Measurements from ENCODE around the gene SFXN3.
A peak's percentile ranks its signal among the peaks of the same experiment; 100 is the strongest.

The SFXN3 gene

GRCh38 chr10:101073631-101074030 lies 42.6 kb downstream of the SFXN3 start:
- Histone ChIP-seq H3K4me3 (ENCODE audit: low read depth in 1 of 2, low read length in 2 of 2) (no peak overlapping the region), H2AFZ (ENCODE audit: low read depth, low read length) (no peak overlapping the region), H4K20me1 (ENCODE audit: insufficient read depth, low read length) (no peaks in the 10 kb centered on the region), H3K4me1 (ENCODE audit: insufficient read depth, low read length) (no peaks in the 10 kb centered on the region), H3K4me2 (ENCODE audit: insufficient read depth, low read length) (no peak overlapping the region), H3K27ac (ENCODE audit: low read length) (no peak overlapping the region), H3K27me3 (ENCODE audit: insufficient read depth, low read length, poor library complexity) (peaks cover 17% of the 10 kb centered on the region), H3K9me3 (ENCODE audit: insufficient read depth, low read length, severe bottlenecking) (no peaks in the 10 kb centered on the region), H3K9ac (ENCODE audit: low read depth, low read length) (no peak overlapping the region), H3K79me2 (ENCODE audit: insufficient read depth, low read length) (no peaks in the 10 kb centered on the region), H3K36me3 (ENCODE audit: insufficient read depth, low read length) (no peaks in the 10 kb centered on the region)
- no peak for TF ChIP-seq EZH2 (IDR thresholded peaks at IDR 0.05; ENCODE audit: borderline replicate concordance, low read depth, low read length, severe bottlenecking)
- no peak for TF ChIP-seq CTCF (IDR thresholded peaks at IDR 0.05; ENCODE audit: borderline replicate concordance, extremely low read depth, low read length, poor library complexity, severe bottlenecking)
- DNase-seq (no peak), ATAC-seq (ENCODE audit: insufficient read depth, low read depth) (no peak)

GRCh38 chr10:101075775-101076174 lies 44.7 kb downstream of the SFXN3 start:
- H3K4me3 ChIP-seq (ENCODE audit: low read depth in 1 of 2, low read length in 2 of 2): no peak overlapping the region
- peak; percentile 12 for TF ChIP-seq EZH2 (IDR thresholded peaks at IDR 0.05; ENCODE audit: borderline replicate concordance, low read depth, low read length, severe bottlenecking)
- TF ChIP-seq CTCF (IDR thresholded peaks at IDR 0.05; ENCODE audit: borderline replicate concordance, extremely low read depth, low read length, poor library complexity, severe bottlenecking): no peak
- DNase-seq (no peak), ATAC-seq (ENCODE audit: insufficient read depth, low read depth) (no peak)
- no peaks in the 10 kb centered on the region for H3K36me3 ChIP-seq (ENCODE audit: insufficient read depth, low read length)
- H4K20me1 ChIP-seq (ENCODE audit: insufficient read depth, low read length): 0 out of 2 replicates have a peak, but pooled peaks cover 6% of the 10 kb centered on the region
- no peaks in the 10 kb centered on the region for H3K9me3 ChIP-seq (ENCODE audit: insufficient read depth, low read length, severe bottlenecking)
- no peaks in the 10 kb centered on the region for H3K4me1 ChIP-seq (ENCODE audit: insufficient read depth, low read length)
- H2AFZ ChIP-seq (ENCODE audit: low read depth, low read length): no peak overlapping the region
- peaks cover 17% of the 10 kb centered on the region for H3K27me3 ChIP-seq (ENCODE audit: insufficient read depth, low read length, poor library complexity)
- H3K79me2 ChIP-seq (ENCODE audit: insufficient read depth, low read length): no peaks in the 10 kb centered on the region
- no peak overlapping the region for H3K9ac ChIP-seq (ENCODE audit: low read depth, low read length)
- no peak overlapping the region for H3K27ac ChIP-seq (ENCODE audit: low read length)
- H3K4me2 ChIP-seq (ENCODE audit: insufficient read depth, low read length): no peak overlapping the region

- TF ChIP-seq EZH2 (IDR thresholded peaks at IDR 0.05; ENCODE audit: borderline replicate concordance, low read depth, low read length, severe bottlenecking) (no peak), CTCF (IDR thresholded peaks at IDR 0.05; ENCODE audit: borderline replicate concordance, extremely low read depth, low read length, poor library complexity, severe bottlenecking) (no peak)
- Histone ChIP-seq H3K4me2 (ENCODE audit: insufficient read depth, low read length) (no peak overlapping the region), H3K4me3 (ENCODE audit: low read depth in 1 of 2, low read length in 2 of 2) (no peak overlapping the region), H3K27ac (ENCODE audit: low read length) (no peak overlapping the region), H3K36me3 (ENCODE audit: insufficient read depth, low read length) (no peaks in the 10 kb centered on the region), H4K20me1 (ENCODE audit: insufficient read depth, low read length) (0 out of 2 replicates have a peak, but pooled peaks cover 6% of the 10 kb centered on the region), H3K9me3 (ENCODE audit: insufficient read depth, low read length, severe bottlenecking) (no peaks in the 10 kb centered on the region), H2AFZ (ENCODE audit: low read depth, low read length) (no peak overlapping the region), H3K9ac (ENCODE audit: low read depth, low read length) (no peak overlapping the region), H3K4me1 (ENCODE audit: insufficient read depth, low read length) (no peaks in the 10 kb centered on the region), H3K27me3 (ENCODE audit: insufficient read depth, low read length, poor library complexity) (peaks cover 24% of the 10 kb centered on the region), H3K79me2 (ENCODE audit: insufficient read depth, low read length) (no peaks in the 10 kb centered on the region)
- no peak for ATAC-seq (ENCODE audit: insufficient read depth, low read depth)
- no peak for DNase-seq
Measured at GRCh38 chr10:101076630-101077029, 45.6 kb downstream of the SFXN3 start.

GRCh38 chr10:101079874-101080273 lies 48.8 kb downstream of the SFXN3 start:
- H3K4me3 ChIP-seq (ENCODE audit: low read depth in 1 of 2, low read length in 2 of 2): no peak overlapping the region
- no peaks in the 10 kb centered on the region for H3K79me2 ChIP-seq (ENCODE audit: insufficient read depth, low read length)

More at GRCh38 chr10:101079874-101080273, 48.8 kb downstream of the SFXN3 start:
- Histone ChIP-seq H3K4me2 (ENCODE audit: insufficient read depth, low read length) (no peak overlapping the region), H3K36me3 (ENCODE audit: insufficient read depth, low read length) (no peaks in the 10 kb centered on the region), H3K9ac (ENCODE audit: low read depth, low read length) (no peak overlapping the region), H3K27ac (ENCODE audit: low read length) (no peak overlapping the region), H3K9me3 (ENCODE audit: insufficient read depth, low read length, severe bottlenecking) (no peaks in the 10 kb centered on the region), H4K20me1 (ENCODE audit: insufficient read depth, low read length) (peaks cover 6% of the 10 kb centered on the region; the same call in 1 of the 2 replicates), H2AFZ (ENCODE audit: low read depth, low read length) (no peak overlapping the region), H3K27me3 (ENCODE audit: insufficient read depth, low read length, poor library complexity) (peaks cover 33% of the 10 kb centered on the region), H3K4me1 (ENCODE audit: insufficient read depth, low read length) (no peaks in the 10 kb centered on the region)
- TF ChIP-seq EZH2 (IDR thresholded peaks at IDR 0.05; ENCODE audit: borderline replicate concordance, low read depth, low read length, severe bottlenecking) (no peak), CTCF (IDR thresholded peaks at IDR 0.05; ENCODE audit: borderline replicate concordance, extremely low read depth, low read length, poor library complexity, severe bottlenecking) (no peak)
- no peak for DNase-seq
- no peak for ATAC-seq (ENCODE audit: insufficient read depth, low read depth)

Data from DND-41 (cell line).